GM12892 (cell line): Measurements from ENCODE around the gene KLHL18.
"Not testable (repeated sequence)": the region's sequence is repeated elsewhere in the genome, so short reads cannot be mapped to it uniquely, and the experiment has no call there.

ENCODE experiments used
- POLR2A ChIP-seq: IDR thresholded peaks from 2 replicates; pipeline ENCODE4 v1.6.1; 2011; ENCODE audit warnings: low read depth, low read length, control low read depth
- TAF1 ChIP-seq: IDR thresholded peaks from 2 replicates; pipeline ENCODE4 v1.6.1; 2011; ENCODE audit warnings: low read depth, mild to moderate bottlenecking, control low read depth, low read length, borderline replicate concordance

- not testable (repeated sequence) for TF ChIP-seq POLR2A, TAF1
Observed at GRCh38 chr3:47370020-47370419, 87.3 kb downstream of the KLHL18 start.
